Stomach (tissue), 19 donors: ENCODE results near the gene TMEM107. TPM values are rescaled to one million over a fixed set of nuclear protein-coding genes. Genes with fewer than 3 reads are reported as not detected.

Experiments
- DNase-seq, 2 donors: peaks; one replicate each; pipeline versions ENCODE4 v3.0.0 to v3.0.0-alpha.2; 2013 to 2019
- H3K27ac ChIP-seq, 5 donors: fragments of 200-600 bp in 4 of 5; sonication (generic) in 4 of 5; one replicate each; pipeline ENCODE4 v1.5.1; 2013 to 2019; ENCODE audit warnings: mild to moderate bottlenecking in 1 of 5, moderate library complexity in 1 of 5
- H3K27me3 ChIP-seq, 3 donors: fragments of 200-600 bp; sonication (generic); one replicate each; pipeline ENCODE4 v1.5.1; 2017 to 2019; ENCODE audit warnings: mixed run types in 1 of 3
- H3K36me3 ChIP-seq, 4 donors: fragments of 200-600 bp; sonication (generic); 1 replicate in 3 of 4; 2 replicates in 1 of 4; pipeline ENCODE4 v1.5.1; 2016 to 2019
- H3K4me1 ChIP-seq, 4 donors: fragments of 200-600 bp; sonication (generic); one replicate each; pipeline ENCODE4 v1.5.1; 2016 to 2019
- H3K4me3 ChIP-seq, 4 donors: fragments of 200-600 bp; sonication (generic) in 3 of 4; one replicate each; pipeline ENCODE4 v1.5.1; 2016 to 2019; ENCODE audit warnings: mild to moderate bottlenecking in 1 of 4
- H3K9me3 ChIP-seq, 4 donors: fragments of 200-600 bp; sonication (generic); one replicate each; pipeline ENCODE4 v1.5.1; 2016 to 2019
- CTCF ChIP-seq, 7 experiments: fragments of 450-650 bp in 4 of 7; fragments of 200-600 bp in 3 of 7; sonication (generic) in 3 of 7; IDR thresholded peaks; one replicate each; pipeline ENCODE4 v1.5.1; 2016 to 2019; ENCODE audit warnings: antibody characterized with exemption in 7 of 7, control low read depth in 2 of 7, mild to moderate bottlenecking in 1 of 7
- EP300 ChIP-seq: sonication (generic); formaldehyde crosslinking; IDR thresholded peaks from one replicate; pipeline ENCODE4 v1.6.1; 2017; ENCODE audit warnings: antibody characterized with exemption
- POLR2A ChIP-seq, 4 donors: fragments of 450-650 bp; IDR thresholded peaks; one replicate each; pipeline ENCODE4 v1.6.1; 2016; ENCODE audit warnings: antibody characterized with exemption in 4 of 4, control low read depth in 2 of 4, mild to moderate bottlenecking in 1 of 4, moderate library complexity in 1 of 4
- POLR2AphosphoS5 ChIP-seq, 3 donors: sonication (generic); formaldehyde crosslinking; IDR thresholded peaks; one replicate each; pipeline ENCODE4 v1.6.1; 2016; ENCODE audit warnings: antibody characterized with exemption in 3 of 3
- WGBS, 5 donors: extraction: QIAGEN DNeasy Blood & Tissue Kit in 3 of 5; methylation state at CpG; one replicate each; pipeline versions ENCODE4 v1.1.5 to v1.1.7; 2013 to 2018; 5-methylcytosine and 5-hydroxymethylcytosine counted together
- intact Hi-C: fragments of 100-400 bp; cut with DNase I; formaldehyde crosslinking; loops from one replicate; pipeline ENCODE4 v1.15.1; 2023; ENCODE audit warnings: low total_unique reads
- long read RNA-seq, 10 donors: transcript quantifications; one replicate each; lab custom pipeline, GENCODE V29; 2026
- polyA plus RNA-seq, 3 donors: library from polyadenylated mRNA; stranded (reverse); fragments of 200-250 nt; gene quantifications; one replicate each; pipeline ENCODE4 v1.2.3, GENCODE V29; 2013
- total RNA-seq, 5 donors: library from RNA; depleted of rRNA; stranded (reverse); fragments of >200 nt; gene quantifications; one replicate each; pipeline versions ENCODE4 v1.1.0 to v1.2.3, GENCODE V29; 2014 to 2016
- donor health status: healthy with polysubstance abuse.
- donor health status: Bipolar disorder and iron deficiency.
- donor health status: healthy.

The TMEM107 gene
- 10 to 100 TPM in 3 of 5 donors, 1 to 10 TPM in 2; 5.2 to 37.6 (median 14.9) TPM for total RNA-seq
- polyA plus RNA-seq: 10 to 100 TPM in 1 of 3 donors, 1 to 10 TPM in 2; 6.3 to 10.3 (median 8.0) TPM
- long read RNA-seq, donor 1: 0 reads
- long read RNA-seq, donor 2, partial matches to known transcripts: 0 of 3 reads
- long read RNA-seq, donor 2, other reads (novel, unspliced or antisense): 0 of 3 reads
- long read RNA-seq, donor 3, partial matches to known transcripts: 0 of 5 reads
- long read RNA-seq, donor 3, other reads (novel, unspliced or antisense): 0 of 5 reads
- long read RNA-seq, donor 4: 0 reads
- long read RNA-seq, donor 5, transcript TMEM107-205 (2 exons, 1,210 nt): major isoform, 7 of 10 reads
- long read RNA-seq, donor 5, partial matches to known transcripts: 0 of 10 reads
- long read RNA-seq, donor 5, other reads (novel, unspliced or antisense): 0 of 10 reads
- long read RNA-seq, donor 6, transcript TMEM107-204 (5 exons, 747 nt): major isoform, 7 of 17 reads
- long read RNA-seq, donor 6, transcript TMEM107-205 (2 exons, 1,210 nt): major isoform, 7 of 17 reads
- long read RNA-seq, donor 6, partial matches to known transcripts: 0 of 17 reads
- long read RNA-seq, donor 6, other reads (novel, unspliced or antisense): 0 of 17 reads
- long read RNA-seq, donor 7, transcript TMEM107-205 (2 exons, 1,210 nt): major isoform, 7 of 9 reads
- long read RNA-seq, donor 7, partial matches to known transcripts: 0 of 9 reads
- long read RNA-seq, donor 7, other reads (novel, unspliced or antisense): 0 of 9 reads
- long read RNA-seq, donor 8, partial matches to known transcripts: 0 of 8 reads
- long read RNA-seq, donor 8, other reads (novel, unspliced or antisense): 0 of 8 reads
- long read RNA-seq, donor 9, partial matches to known transcripts: 0 of 4 reads
- long read RNA-seq, donor 9, other reads (novel, unspliced or antisense): 0 of 4 reads
- long read RNA-seq, donor 10, partial matches to known transcripts: 0 of 4 reads
- long read RNA-seq, donor 10, other reads (novel, unspliced or antisense): 0 of 4 reads

GRCh38 chr17:8176197-8176940, at the start of gene TMEM107:
TMEM107 (minus strand) TSS chr17:8176380; CDS start chr17:8176286, 94 bp downstream.
- Histone ChIP-seq H3K4me3 (peak within 1 kb of the TSS; percentile 55 to 61 (median 59)), H3K27me3 (no peaks in the 10 kb centered on the region), H3K9me3 (no peaks in the 10 kb centered on the region), H3K36me3 (no peaks in the 10 kb centered on the region), H3K27ac (peak within 1 kb of the TSS; percentile 66 to 97 (median 85)), H3K4me1 (peaks cover 24 to 44% (median 39%) of the 10 kb centered on the region in 4 donors)
- DNase-seq: peak; percentile 90 to 97
- WGBS, 5 donors: 1 to 3% (median 2%) methylated on average over 35 to 56 of the region's 56 CpGs
- TF ChIP-seq POLR2AphosphoS5 (IDR thresholded peaks at IDR 0.05) (peak in 2 of 3 donors; percentile 69 to 74), EP300 (no peak)
- intact Hi-C loops: no loop called here

GRCh38 chr17:8224891-8225812, 49.0 kb upstream of the TMEM107 start:
- H3K27ac ChIP-seq: peak overlapping the region in 2 of 5 donors; percentile 70 to 78
- WGBS, 5 donors: 85 to 93% (median 92%) methylated on average over 26 of the region's 26 CpGs

GRCh38 chr17:8223356-8224126, 47.4 kb upstream of the TMEM107 start:
- 2 to 7% (median 6%) methylated on average over 17 to 27 of the region's 27 CpGs for WGBS, 5 donors
- Histone ChIP-seq H3K27me3 (no peaks in the 10 kb centered on the region), H3K9me3 (no peaks in the 10 kb centered on the region), H3K27ac (peak overlapping the region; percentile 88 to 99 (median 96)), H3K4me3 (peak overlapping the region; percentile 57 to 70 (median 65)), H3K4me1 (peaks cover 26 to 54% (median 37%) of the 10 kb centered on the region in 4 donors), H3K36me3 (peaks cover 13 to 17% (median 15%) of the 10 kb centered on the region in 4 donors)
- TF ChIP-seq POLR2AphosphoS5 (IDR thresholded peaks at IDR 0.05): no peak
- TF ChIP-seq EP300: no peak
- TF ChIP-seq CTCF (IDR thresholded peaks at IDR 0.05): no peak
- no peak for TF ChIP-seq POLR2A (IDR thresholded peaks at IDR 0.05)
- DNase-seq: peak; percentile 67 to 88
- intact Hi-C loops: no loop called here

More at GRCh38 chr17:8224891-8225812, 49.0 kb upstream of the TMEM107 start:
- H3K9me3 ChIP-seq: no peaks in the 10 kb centered on the region
- H3K4me3 ChIP-seq: no peak overlapping the region
- H3K4me1 ChIP-seq: peaks cover 23 to 46% (median 35%) of the 10 kb centered on the region in 4 donors
- DNase-seq: no peak
- intact Hi-C loops: no loop called here
- peaks cover 29 to 33% (median 31%) of the 10 kb centered on the region in 4 donors for H3K36me3 ChIP-seq
- H3K27me3 ChIP-seq: no peaks in the 10 kb centered on the region
- TF ChIP-seq CTCF (IDR thresholded peaks at IDR 0.05): no peak
- no peak for TF ChIP-seq POLR2A (IDR thresholded peaks at IDR 0.05)
- TF ChIP-seq POLR2AphosphoS5 (IDR thresholded peaks at IDR 0.05): no peak
- TF ChIP-seq EP300: no peak
